GM08714 (cell line): ENCODE measurements around the gene CASP10.

Experiments
- H3K4me3 ChIP-seq: fragments of 200-500 bp; sonication (Bioruptor generic); 2 replicates; pipeline ENCODE4 v1.5.1; 2014; ENCODE audit warnings: mild to moderate bottlenecking, low read length, inconsistent platforms
- ZNF274 ChIP-seq: IDR thresholded peaks from 2 replicates; pipeline ENCODE4 v1.6.1; 2012; ENCODE audit warnings: mild to moderate bottlenecking, low read depth, low read length

The CASP10 gene

DNA sequence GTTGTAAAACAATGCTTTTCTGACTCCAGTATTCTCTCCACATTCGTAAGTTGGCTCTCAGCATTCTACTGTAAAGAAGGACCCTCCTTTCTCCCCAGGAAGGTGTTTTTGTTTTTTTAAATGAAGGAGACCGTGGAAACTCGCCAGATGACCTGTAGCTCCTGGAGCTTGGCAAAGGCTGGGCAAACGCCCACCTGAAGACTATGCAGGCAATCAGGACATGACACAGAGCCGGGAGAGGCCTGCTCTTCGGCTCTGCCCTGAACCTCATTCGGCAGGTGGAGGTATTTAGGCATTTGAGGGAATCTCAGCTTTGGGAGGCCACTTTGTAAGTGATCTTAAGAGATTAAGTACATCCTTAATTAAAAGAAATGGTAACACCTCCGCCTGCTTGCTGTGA lies 17.4 kb downstream of the CASP10 start:
- no peak overlapping the region for H3K4me3 ChIP-seq
- no peak for TF ChIP-seq ZNF274

- TF ChIP-seq ZNF274, result no peak
Measured at GRCh38 chr2:201201371-201201770, 18.4 kb downstream of the CASP10 start.

DNA sequence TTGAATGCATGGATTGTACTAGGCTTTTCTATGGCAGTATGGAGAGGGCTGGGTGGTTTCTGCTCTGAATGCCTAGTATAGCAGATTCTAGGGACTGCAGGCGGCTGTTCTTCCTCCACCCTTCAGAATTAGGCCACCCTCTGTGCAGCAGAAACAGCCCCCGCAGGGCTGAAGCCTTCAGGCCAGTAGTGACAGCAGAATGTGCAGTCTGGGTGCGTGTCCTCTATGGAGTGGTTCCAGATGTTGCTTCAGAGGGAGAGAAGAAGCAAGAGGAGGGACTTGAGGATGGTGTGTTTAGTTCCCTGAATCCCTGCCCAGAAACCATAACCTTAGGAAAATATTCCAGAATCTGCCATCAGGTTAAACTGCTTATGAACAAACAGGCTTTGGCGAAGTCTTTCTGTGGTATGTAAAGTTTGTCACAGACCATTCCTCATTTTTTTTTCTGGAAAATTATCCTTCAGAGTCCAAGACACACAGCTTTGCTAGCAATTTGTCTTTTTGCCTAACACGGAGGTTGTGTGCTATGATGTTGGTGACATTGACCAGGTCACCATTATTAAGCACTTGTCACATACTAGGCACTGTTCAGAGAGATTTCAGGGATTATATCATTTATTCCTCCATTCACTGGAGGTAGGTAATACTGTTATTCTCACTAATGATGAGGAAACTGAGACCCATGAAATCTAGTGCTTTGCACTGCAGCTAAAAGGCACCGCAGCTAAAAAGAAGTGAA lies 21.1 kb downstream of the CASP10 start:
- no peak for TF ChIP-seq ZNF274

More at GRCh38 chr2:201201371-201201770, 18.4 kb downstream of the CASP10 start:
- H3K4me3 ChIP-seq, result no peak overlapping the region

DNA sequence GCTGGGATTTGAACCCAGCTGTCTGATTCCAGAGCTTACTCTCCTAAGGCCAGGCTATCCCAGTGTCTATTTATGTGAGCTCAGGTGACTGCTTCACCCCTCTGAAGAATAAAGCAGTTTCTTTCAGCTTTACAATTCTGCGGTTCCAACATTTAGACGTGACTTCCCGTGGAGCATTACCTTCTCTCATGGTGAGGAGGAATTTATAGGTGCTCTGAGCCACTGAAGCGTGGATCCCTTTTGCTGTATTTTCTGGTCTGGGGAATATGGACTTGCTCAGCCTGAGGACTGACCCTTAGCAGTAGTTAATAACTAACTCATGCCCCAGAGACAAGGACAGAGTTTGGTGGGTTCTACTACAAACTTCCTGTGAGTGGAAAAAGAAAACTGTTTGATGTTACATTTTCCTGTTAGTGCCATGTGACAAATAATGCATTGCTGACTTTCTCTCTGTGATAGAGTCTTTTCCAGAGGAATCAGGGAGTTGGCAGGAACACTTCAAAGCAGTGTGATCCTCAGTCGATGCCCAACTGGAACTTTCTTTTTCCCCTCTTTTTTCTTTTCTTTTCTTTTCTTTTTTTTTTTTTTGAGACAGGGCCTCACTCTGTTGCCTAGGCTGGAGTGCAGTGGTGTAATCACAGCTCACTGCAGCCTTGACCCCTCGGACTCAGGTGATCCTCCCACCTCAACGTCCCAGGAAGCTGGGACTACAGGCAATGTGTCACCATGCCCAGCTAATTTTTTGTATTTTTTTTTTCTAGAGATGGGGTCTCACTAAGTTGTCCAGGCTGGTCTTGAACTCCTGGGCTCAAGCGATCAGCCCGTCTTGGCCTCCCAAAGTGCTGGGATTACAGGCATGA lies 21.9 kb downstream of the CASP10 start:
- no peak for TF ChIP-seq ZNF274
- no peak overlapping the region; the same call in 1 of the 2 replicates for H3K4me3 ChIP-seq

More for the DNA sequence above, 21.1 kb downstream of the CASP10 start:
- no peak overlapping the region for H3K4me3 ChIP-seq

- no peak overlapping the region; the same call in 1 of the 2 replicates for H3K4me3 ChIP-seq
- TF ChIP-seq ZNF274, result no peak
Measured at GRCh38 chr2:201205515-201205849, 22.5 kb downstream of the CASP10 start.

GRCh38 chr2:201208563-201209252 lies 25.8 kb downstream of the CASP10 start:
- TF ChIP-seq ZNF274, result no peak
- H3K4me3 ChIP-seq, result no peak overlapping the region

- TF ChIP-seq ZNF274, result no peak
- no peak overlapping the region for H3K4me3 ChIP-seq
Measured at GRCh38 chr2:201215963-201216362, 33.0 kb downstream of the CASP10 start.

- H3K4me3 ChIP-seq, result no peak overlapping the region
- TF ChIP-seq ZNF274, result no peak
Measured at GRCh38 chr2:201216918-201217317, 34.0 kb downstream of the CASP10 start.

GRCh38 chr2:201218780-201219179 lies 35.8 kb downstream of the CASP10 start:
- TF ChIP-seq ZNF274, result no peak
- H3K4me3 ChIP-seq, result no peak overlapping the region

- TF ChIP-seq ZNF274, result no peak
- H3K4me3 ChIP-seq, result no peak overlapping the region
Measured at GRCh38 chr2:201219328-201220096, 36.6 kb downstream of the CASP10 start.

- TF ChIP-seq ZNF274, result no peak
- no peak overlapping the region for H3K4me3 ChIP-seq
Measured at GRCh38 chr2:201220102-201220570, 37.2 kb downstream of the CASP10 start.

- no peak for TF ChIP-seq ZNF274
- H3K4me3 ChIP-seq, result no peak overlapping the region; the same call in 1 of the 2 replicates
Measured at GRCh38 chr2:201223089-201224073, 40.4 kb downstream of the CASP10 start.
